Measurements from ENCODE around the gene AKR1B1. TPM values are rescaled to one million over a fixed set of nuclear protein-coding genes. Genes with fewer than 3 reads are reported as not detected.
A peak's percentile ranks its signal among the peaks of the same experiment; 100 is the strongest.

AKR1B1 gene
- polyA plus RNA-seq, 2 of the 4 experiments (the other 2 are of a cell fraction) = 1,636 to 6,205 TPM

DNA sequence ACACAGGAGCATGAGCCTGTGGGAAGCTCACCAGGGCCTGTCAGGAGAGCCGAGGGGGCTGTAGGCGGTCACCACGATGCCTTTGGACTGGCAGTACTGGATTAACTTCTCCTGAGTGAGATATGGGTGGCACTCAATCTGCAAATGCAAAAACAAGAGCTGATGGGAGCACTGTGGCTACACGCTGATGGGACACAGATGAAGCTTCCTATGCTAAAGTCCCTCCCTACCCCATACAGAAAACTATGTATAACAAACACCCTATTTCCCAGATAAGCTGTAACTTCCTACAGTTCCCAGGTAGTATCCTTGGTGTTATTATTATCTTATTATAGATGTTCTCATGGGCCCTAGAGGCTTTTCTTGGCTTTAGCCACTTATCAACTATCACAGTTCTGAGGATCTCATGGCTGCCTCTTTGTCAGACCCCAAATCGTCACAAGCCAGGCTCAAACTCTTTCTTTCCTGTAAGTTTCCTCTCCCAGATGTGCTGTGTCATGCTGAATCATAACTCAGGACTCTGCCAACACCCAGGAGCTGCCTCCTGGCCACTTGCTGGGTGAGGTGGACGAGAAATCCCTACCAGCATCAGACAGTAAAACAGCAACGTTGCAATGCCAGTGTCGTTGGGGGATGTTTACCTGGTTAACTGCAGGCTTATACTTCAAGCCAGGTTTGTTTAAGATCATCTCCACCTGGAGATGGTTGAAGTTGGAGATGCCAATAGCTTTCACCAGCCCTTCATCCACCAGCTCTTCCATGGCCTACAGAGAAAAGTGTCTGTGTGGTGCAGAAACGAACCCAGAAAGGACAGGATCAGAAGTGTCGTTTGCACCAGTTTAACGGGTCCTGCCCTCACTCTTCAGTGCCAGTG is 10.3 kb downstream of the AKR1B1 start (continued):
- TF ChIP-seq FOSL2 (IDR thresholded peaks at IDR 0.05) (peak; percentile 65), FOSL2 (CRISPR knock-in tag; IDR thresholded peaks at IDR 0.05) (peak; percentile 80), RARB (CRISPR knock-in tag; IDR thresholded peaks at IDR 0.05) (no peak), SMC3 (IDR thresholded peaks at IDR 0.05) (0 out of 3 replicates have a peak, but pooled peaks have one; percentile 12), KDM5A (IDR thresholded peaks at IDR 0.05) (no peak), ZNF302 (CRISPR knock-in tag; IDR thresholded peaks at IDR 0.05) (peak; percentile 24; the same call in 1 of the 2 replicates)
- TF ChIP-seq, protein P1, sequence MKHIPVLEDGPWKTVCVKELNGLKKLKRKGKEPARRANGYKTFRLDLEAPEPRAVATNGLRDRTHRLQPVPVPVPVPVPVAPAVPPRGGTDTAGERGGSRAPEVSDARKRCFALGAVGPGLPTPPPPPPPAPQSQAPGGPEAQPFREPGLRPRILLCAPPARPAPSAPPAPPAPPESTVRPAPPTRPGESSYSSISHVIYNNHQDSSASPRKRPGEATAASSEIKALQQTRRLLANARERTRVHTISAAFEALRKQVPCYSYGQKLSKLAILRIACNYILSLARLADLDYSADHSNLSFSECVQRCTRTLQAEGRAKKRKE (CRISPR knock-in tag; IDR thresholded peaks at IDR 0.05; ENCODE audit: low read depth) = peak; percentile 89; the same call in 1 of the 2 replicates
- TF ChIP-seq, protein P2, sequence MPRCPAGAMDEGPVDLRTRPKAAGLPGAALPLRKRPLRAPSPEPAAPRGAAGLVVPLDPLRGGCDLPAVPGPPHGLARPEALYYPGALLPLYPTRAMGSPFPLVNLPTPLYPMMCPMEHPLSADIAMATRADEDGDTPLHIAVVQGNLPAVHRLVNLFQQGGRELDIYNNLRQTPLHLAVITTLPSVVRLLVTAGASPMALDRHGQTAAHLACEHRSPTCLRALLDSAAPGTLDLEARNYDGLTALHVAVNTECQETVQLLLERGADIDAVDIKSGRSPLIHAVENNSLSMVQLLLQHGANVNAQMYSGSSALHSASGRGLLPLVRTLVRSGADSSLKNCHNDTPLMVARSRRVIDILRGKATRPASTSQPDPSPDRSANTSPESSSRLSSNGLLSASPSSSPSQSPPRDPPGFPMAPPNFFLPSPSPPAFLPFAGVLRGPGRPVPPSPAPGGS (IDR thresholded peaks at IDR 0.05) = no peak
- TF ChIP-seq, protein P3, sequence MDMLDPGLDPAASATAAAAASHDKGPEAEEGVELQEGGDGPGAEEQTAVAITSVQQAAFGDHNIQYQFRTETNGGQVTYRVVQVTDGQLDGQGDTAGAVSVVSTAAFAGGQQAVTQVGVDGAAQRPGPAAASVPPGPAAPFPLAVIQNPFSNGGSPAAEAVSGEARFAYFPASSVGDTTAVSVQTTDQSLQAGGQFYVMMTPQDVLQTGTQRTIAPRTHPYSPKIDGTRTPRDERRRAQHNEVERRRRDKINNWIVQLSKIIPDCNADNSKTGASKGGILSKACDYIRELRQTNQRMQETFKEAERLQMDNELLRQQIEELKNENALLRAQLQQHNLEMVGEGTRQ (IDR thresholded peaks at IDR 0.05) = no peak

DNA sequence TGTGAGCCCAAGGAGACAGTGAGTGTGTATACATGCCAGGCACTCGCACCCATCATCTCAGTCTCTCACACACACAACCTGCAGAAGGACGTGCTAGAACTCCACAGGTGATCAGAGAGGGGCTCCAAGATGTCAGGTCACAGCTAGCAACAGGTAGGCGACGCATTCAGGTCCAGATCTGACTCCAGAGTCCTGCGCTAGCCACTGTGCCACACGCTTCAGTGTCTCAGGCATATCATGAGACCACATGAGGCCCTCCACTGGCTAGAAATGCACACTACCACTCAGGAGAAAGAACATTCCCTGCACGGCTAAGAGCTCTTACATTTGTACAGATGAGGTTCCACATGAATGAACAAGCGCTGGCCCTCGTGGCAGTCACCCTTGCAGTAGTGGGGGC is 11.5 kb downstream of the AKR1B1 start:
- ChIA-PET POLR2A (interaction anchor here (1.1 to 3.6 kb wide), 3 partner anchors 11 to 15 kb away, joined by 5 to 27 read pairs (median 5); partner anchors contain the start of gene AKR1B1), CTCF (interaction anchor here (1.0 to 27.7 kb wide), 10 partner anchors 9 to 160 kb away, joined by 3 to 486 read pairs (median 9); partner anchors contain the start of gene AKR1B1)
- no peaks in the 10 kb centered on the region for H3K9me3 ChIP-seq
- 94% methylated on average over 9 of the region's 9 CpGs for WGBS (ENCODE audit: missing lambda C conversion rate)
- H3K4me2 ChIP-seq = peak overlapping the region; percentile 78; the same call in 1 of the 3 replicates
- H3K4me1 ChIP-seq = peaks cover 83% of the 10 kb centered on the region
- ATAC-seq (peak in 1 of 2 experiments; percentile 9; a peak in 2 of 6 replicates), DNase-seq (ENCODE audit: low read depth in 1 of 2, low spot score in 1 of 2) (no peak), FAIRE-seq (no peak)
- peak overlapping the region; percentile 94 to 95 for H3K27ac ChIP-seq
- TF ChIP-seq TP53 (CRISPR knock-in tag; IDR thresholded peaks at IDR 0.05) (no peak), JUNB (IDR thresholded peaks at IDR 0.05) (no peak), HOXB13 (CRISPR knock-in tag; IDR thresholded peaks at IDR 0.05; ENCODE audit: low read depth) (no peak), EP300 (IDR thresholded peaks at IDR 0.05) (no peak), BHLHE40 (IDR thresholded peaks at IDR 0.05; ENCODE audit: low read depth, low read length) (no peak), GATA3 (IDR thresholded peaks at IDR 0.05; ENCODE audit: borderline replicate concordance) (no peak), MYC (IDR thresholded peaks at IDR 0.05; ENCODE audit: borderline replicate concordance, low read length) (no peak), TFCP2L1 (CRISPR knock-in tag; IDR thresholded peaks at IDR 0.05) (no peak), ZSCAN20 (CRISPR knock-in tag; IDR thresholded peaks at IDR 0.05) (no peak), HOXA7 (CRISPR knock-in tag; IDR thresholded peaks at IDR 0.05) (no peak), ZC3H11A (IDR thresholded peaks at IDR 0.05) (no peak), PHF8 (IDR thresholded peaks at IDR 0.05; ENCODE audit: borderline replicate concordance, low read depth) (no peak), RARB (CRISPR knock-in tag; IDR thresholded peaks at IDR 0.05) (no peak), HEYL (CRISPR knock-in tag; IDR thresholded peaks at IDR 0.05) (no peak)
- TF ChIP-seq, protein P4, sequence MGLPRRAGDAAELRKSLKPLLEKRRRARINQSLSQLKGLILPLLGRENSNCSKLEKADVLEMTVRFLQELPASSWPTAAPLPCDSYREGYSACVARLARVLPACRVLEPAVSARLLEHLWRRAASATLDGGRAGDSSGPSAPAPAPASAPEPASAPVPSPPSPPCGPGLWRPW (IDR thresholded peaks at IDR 0.05) = no peak
- TF ChIP-seq, protein P5, sequence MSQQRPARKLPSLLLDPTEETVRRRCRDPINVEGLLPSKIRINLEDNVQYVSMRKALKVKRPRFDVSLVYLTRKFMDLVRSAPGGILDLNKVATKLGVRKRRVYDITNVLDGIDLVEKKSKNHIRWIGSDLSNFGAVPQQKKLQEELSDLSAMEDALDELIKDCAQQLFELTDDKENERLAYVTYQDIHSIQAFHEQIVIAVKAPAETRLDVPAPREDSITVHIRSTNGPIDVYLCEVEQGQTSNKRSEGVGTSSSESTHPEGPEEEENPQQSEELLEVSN (IDR thresholded peaks at IDR 0.05; ENCODE audit: borderline replicate concordance, low read depth) = no peak
- TF ChIP-seq, protein P6, sequence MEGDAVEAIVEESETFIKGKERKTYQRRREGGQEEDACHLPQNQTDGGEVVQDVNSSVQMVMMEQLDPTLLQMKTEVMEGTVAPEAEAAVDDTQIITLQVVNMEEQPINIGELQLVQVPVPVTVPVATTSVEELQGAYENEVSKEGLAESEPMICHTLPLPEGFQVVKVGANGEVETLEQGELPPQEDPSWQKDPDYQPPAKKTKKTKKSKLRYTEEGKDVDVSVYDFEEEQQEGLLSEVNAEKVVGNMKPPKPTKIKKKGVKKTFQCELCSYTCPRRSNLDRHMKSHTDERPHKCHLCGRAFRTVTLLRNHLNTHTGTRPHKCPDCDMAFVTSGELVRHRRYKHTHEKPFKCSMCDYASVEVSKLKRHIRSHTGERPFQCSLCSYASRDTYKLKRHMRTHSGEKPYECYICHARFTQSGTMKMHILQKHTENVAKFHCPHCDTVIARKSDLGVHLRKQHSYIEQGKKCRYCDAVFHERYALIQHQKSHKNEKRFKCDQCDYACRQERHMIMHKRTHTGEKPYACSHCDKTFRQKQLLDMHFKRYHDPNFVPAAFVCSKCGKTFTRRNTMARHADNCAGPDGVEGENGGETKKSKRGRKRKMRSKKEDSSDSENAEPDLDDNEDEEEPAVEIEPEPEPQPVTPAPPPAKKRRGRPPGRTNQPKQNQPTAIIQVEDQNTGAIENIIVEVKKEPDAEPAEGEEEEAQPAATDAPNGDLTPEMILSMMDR (IDR thresholded peaks at IDR 0.05) = no peak
- TF ChIP-seq, protein P7, sequence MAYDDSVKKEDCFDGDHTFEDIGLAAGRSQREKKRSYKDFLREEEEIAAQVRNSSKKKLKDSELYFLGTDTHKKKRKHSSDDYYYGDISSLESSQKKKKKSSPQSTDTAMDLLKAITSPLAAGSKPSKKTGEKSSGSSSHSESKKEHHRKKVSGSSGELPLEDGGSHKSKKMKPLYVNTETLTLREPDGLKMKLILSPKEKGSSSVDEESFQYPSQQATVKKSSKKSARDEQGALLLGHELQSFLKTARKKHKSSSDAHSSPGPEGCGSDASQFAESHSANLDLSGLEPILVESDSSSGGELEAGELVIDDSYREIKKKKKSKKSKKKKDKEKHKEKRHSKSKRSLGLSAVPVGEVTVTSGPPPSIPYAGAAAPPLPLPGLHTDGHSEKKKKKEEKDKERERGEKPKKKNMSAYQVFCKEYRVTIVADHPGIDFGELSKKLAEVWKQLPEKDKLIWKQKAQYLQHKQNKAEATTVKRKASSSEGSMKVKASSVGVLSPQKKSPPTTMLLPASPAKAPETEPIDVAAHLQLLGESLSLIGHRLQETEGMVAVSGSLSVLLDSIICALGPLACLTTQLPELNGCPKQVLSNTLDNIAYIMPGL (CRISPR knock-in tag; IDR thresholded peaks at IDR 0.05; ENCODE audit: borderline replicate concordance) = no peak
- no peak overlapping the region for H3K4me3 ChIP-seq

Data from A549 (cell line).